Esophagus muscularis mucosa (tissue), 4 donors: Measurements from ENCODE around the gene XPA.

ENCODE experiments used
- CTCF ChIP-seq, 3 experiments: fragments of 200-600 bp in 2 of 3; fragments of 450-650 bp in 1 of 3; sonication (generic) in 2 of 3; IDR thresholded peaks; one replicate each; pipeline ENCODE4 v1.5.1; 2017 to 2019; ENCODE audit warnings: antibody characterized with exemption in 3 of 3, mild to moderate bottlenecking in 2 of 3, moderate library complexity in 1 of 3
- EP300 ChIP-seq: sonication (generic); formaldehyde crosslinking; IDR thresholded peaks from one replicate; pipeline ENCODE4 v1.6.1; 2017; ENCODE audit warnings: antibody characterized with exemption
- POLR2AphosphoS5 ChIP-seq, 2 donors: sonication (generic); formaldehyde crosslinking; IDR thresholded peaks; one replicate each; pipeline ENCODE4 v1.6.1; 2017; ENCODE audit warnings: antibody characterized with exemption in 2 of 2

DNA sequence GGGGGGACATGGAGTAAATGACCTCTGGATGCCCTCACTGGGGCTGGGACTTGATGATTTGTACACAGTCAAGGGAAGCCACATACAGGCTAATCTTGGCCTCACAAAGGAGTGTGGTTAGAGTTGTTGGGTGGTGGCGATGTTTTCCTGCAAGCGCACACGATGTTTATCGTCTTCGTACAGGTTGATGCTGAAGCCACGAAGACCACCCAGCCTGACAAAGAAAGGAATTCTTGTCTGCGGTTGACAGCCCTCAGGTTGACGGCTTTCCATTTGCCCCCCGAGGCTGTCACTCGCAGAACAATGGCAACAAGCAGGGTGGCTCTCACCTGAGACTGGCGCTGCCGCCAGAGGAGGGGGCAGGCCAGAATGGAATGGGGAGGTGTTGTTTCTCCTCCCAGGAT is 14.1 kb upstream of the XPA start:
- TF ChIP-seq POLR2AphosphoS5 (IDR thresholded peaks at IDR 0.05) (no peak), CTCF (IDR thresholded peaks at IDR 0.05) (no peak), EP300 (no peak)
